Panc1 (cell line): Measurements from ENCODE around the gene CLTC. TPM values are rescaled to one million over a fixed set of nuclear protein-coding genes. Genes with fewer than 3 reads are reported as not detected.

Experiments used
- ATAC-seq: fragments of 200-7000 bp; cut with Tn5 transposase; 2 replicates; pipeline ENCODE4 v1.9.1; 2020; ENCODE audit warnings: mild to moderate bottlenecking, moderate library complexity
- BruUV-seq: library from RNA; stranded (reverse); fragments of 400-500 nt; replicated peaks from 2 replicates; lab custom pipeline; 2021; lab: Mats Ljungman, UMichigan
- CTCF ChIA-PET: fragments of 300-600 bp; sonication (Branson Sonifier 250); formaldehyde crosslinking; loops from one replicate; lab custom pipeline; 2022; ENCODE audit warnings: antibody characterized with exemption; lab: Charles Lee
- POLR2A ChIA-PET: fragments of 300-600 bp; sonication (Branson Sonifier 250); formaldehyde crosslinking; loops from one replicate; lab custom pipeline; 2022; ENCODE audit warnings: antibody characterized with exemption; lab: Charles Lee
- DNase-seq: peaks from one replicate; pipeline ENCODE4 v3.0.0-alpha.2; 2010; ENCODE audit warnings: low read depth, low spot score
- H3K27ac ChIP-seq: 2 replicates; pipeline ENCODE4 v1.5.1; 2011; ENCODE audit warnings: mild to moderate bottlenecking, low read length, inconsistent platforms
- H3K27me3 ChIP-seq: fragments of 200-500 bp; sonication (Bioruptor generic); 2 replicates; pipeline ENCODE4 v1.6.0; 2014; ENCODE audit warnings: low read length, inconsistent platforms; ENCODE audit not compliant: control insufficient read depth, insufficient read depth
- H3K36me3 ChIP-seq: fragments of 200-500 bp; sonication (Bioruptor generic); 2 replicates; pipeline ENCODE4 v1.5.1; 2014; ENCODE audit warnings: inconsistent platforms, mild to moderate bottlenecking, low read length, moderate library complexity; ENCODE audit not compliant: control insufficient read depth, insufficient read depth
- H3K4me1 ChIP-seq: 2 replicates; pipeline ENCODE4 v1.5.1; 2011; ENCODE audit warnings: inconsistent platforms, mild to moderate bottlenecking, low read length, moderate library complexity; ENCODE audit not compliant: control insufficient read depth, insufficient read depth
- H3K4me3 ChIP-seq, 2 experiments: 2 replicates each; pipeline ENCODE4 v1.5.1; 2011 to 2012; ENCODE audit warnings: low read depth in 2 of 2, low read length in 2 of 2, mild to moderate bottlenecking in 2 of 2, inconsistent platforms in 1 of 2, moderate library complexity in 1 of 2
- H3K9me3 ChIP-seq: fragments of 200-500 bp; sonication (Bioruptor generic); 2 replicates; pipeline ENCODE4 v1.5.1; 2014; ENCODE audit warnings: low read depth, mild to moderate bottlenecking, inconsistent platforms, low read length, moderate library complexity; ENCODE audit not compliant: control insufficient read depth, insufficient read depth
- CTCF ChIP-seq: fragments of 450-650 bp; IDR thresholded peaks from 2 replicates; pipeline ENCODE4 v1.5.1; 2017; ENCODE audit warnings: mild to moderate bottlenecking
- POLR2AphosphoS5 ChIP-seq: IDR thresholded peaks from 2 replicates; pipeline ENCODE4 v1.6.1; 2012; ENCODE audit warnings: mild to moderate bottlenecking, low read depth, low read length, moderate library complexity
- REST ChIP-seq, 2 experiments: IDR thresholded peaks; 2 replicates each; pipeline ENCODE4 v1.6.1; 2011 to 2012; ENCODE audit warnings: low read depth in 2 of 2, control low read depth in 1 of 2, low read length in 1 of 2, mild to moderate bottlenecking in 1 of 2, moderate library complexity in 1 of 2; ENCODE audit not compliant: insufficient read depth in 1 of 2
- SIN3A ChIP-seq: IDR thresholded peaks from 2 replicates; pipeline ENCODE4 v1.6.1; 2012; ENCODE audit warnings: low read depth, mild to moderate bottlenecking, low read length, moderate library complexity, borderline replicate concordance; ENCODE audit not compliant: insufficient read depth
- TCF7L2 ChIP-seq: IDR thresholded peaks from 2 replicates; pipeline ENCODE4 v1.6.1; 2011; ENCODE audit warnings: mild to moderate bottlenecking, low read depth, low read length, inconsistent platforms
- in situ Hi-C: cut with HindIII; loops from 2 replicates; pipeline ENCODE4 v1.10.0; 2016; ENCODE audit warnings: low sequenced_read_pairs, low pct_unique_long_range_greater_than_20kb
- intact Hi-C: fragments of 100-400 bp; cut with micrococcal nuclease; formaldehyde crosslinking; loops from one replicate; pipeline ENCODE4 v1.10.0; 2022; ENCODE audit not compliant: unreplicated experiment
- total RNA-seq: library from RNA; stranded (reverse); gene quantifications from one replicate; pipeline ENCODE4 v1.2.1, GENCODE V29; 2021; ENCODE audit not compliant: unreplicated experiment

The CLTC gene
- total RNA-seq, 1 experiment from 2014 or later, result 221 TPM

GRCh38 chr17:59669944-59670343 is 50.2 kb downstream of the CLTC start:
- Histone ChIP-seq H3K36me3 (peaks cover 55% of the 10 kb centered on the region), H3K27ac (no peak overlapping the region), H3K4me3 (no peak overlapping the region), H3K4me1 (peaks cover 3% of the 10 kb centered on the region), H3K9me3 (no peaks in the 10 kb centered on the region), H3K27me3 (no peaks in the 10 kb centered on the region)
- intact Hi-C loops (no loop called here), in situ Hi-C loops (no loop called here)
- ATAC-seq (no peak), DNase-seq (no peak)
- TF ChIP-seq POLR2AphosphoS5 (no peak), REST (IDR thresholded peaks at IDR 0.05; ENCODE audit: insufficient read depth in 1 of 2, low read depth in 2 of 2, low read length in 1 of 2) (no peak), CTCF (no peak), SIN3A (no peak), TCF7L2 (no peak)
- no TSS peak for BruUV-seq
- POLR2A ChIA-PET, result interaction anchor here (0.7 kb wide), 1 partner anchor 225 kb away, joined by 3 read pairs; no protein-coding TSS in a partner anchor
- CTCF ChIA-PET, result no interaction called here

GRCh38 chr17:59671386-59671785 is 51.7 kb downstream of the CLTC start:
- DNase-seq (no peak), ATAC-seq (no peak)
- H3K4me3 ChIP-seq, result no peak overlapping the region
- H3K4me1 ChIP-seq, result peaks cover 3% of the 10 kb centered on the region
- ChIA-PET CTCF (interaction anchor here (0.6 kb wide), 1 partner anchor 462 kb away, joined by 3 read pairs; the partner anchor contains the start of gene SMG8), POLR2A (no interaction called here)
- no peaks in the 10 kb centered on the region for H3K9me3 ChIP-seq
- peaks cover 58% of the 10 kb centered on the region for H3K36me3 ChIP-seq
- no peaks in the 10 kb centered on the region for H3K27me3 ChIP-seq
- no peak overlapping the region for H3K27ac ChIP-seq
- TF ChIP-seq SIN3A, result no peak
- TF ChIP-seq REST (IDR thresholded peaks at IDR 0.05; ENCODE audit: insufficient read depth in 1 of 2, low read depth in 2 of 2, low read length in 1 of 2), result no peak
- no peak for TF ChIP-seq CTCF
- no peak for TF ChIP-seq POLR2AphosphoS5
- no peak for TF ChIP-seq TCF7L2
- in situ Hi-C loops (no loop called here), intact Hi-C loops (no loop called here)
- no TSS peak for BruUV-seq
